ENCODE results near the gene FBXL17.

GRCh38 chr5:108167174-108167573 lies 214.7 kb downstream of the FBXL17 start:
- no peak for TF ChIP-seq TAF1 (IDR thresholded peaks at IDR 0.05; ENCODE audit: borderline replicate concordance, insufficient read depth, low read length)
- TF ChIP-seq FOXP2 (optimal IDR thresholded peaks at IDR 0.05; ENCODE audit: borderline replicate concordance, extremely low read depth, extremely low read length, insufficient read depth): no peak
- TF ChIP-seq POLR2AphosphoS5 (IDR thresholded peaks at IDR 0.05; ENCODE audit: low read depth, low read length): no peak
- no peak for TF ChIP-seq REST (IDR thresholded peaks at IDR 0.05; ENCODE audit: insufficient read depth in 1 of 2, low read depth in 2 of 2, low read length in 2 of 2)
- no peak for TF ChIP-seq SIN3A (IDR thresholded peaks at IDR 0.05; ENCODE audit: borderline replicate concordance, insufficient read depth, low read length)
